GM12892 (cell line): ENCODE measurements around the gene TNS3.

Experiments
- POLR2A ChIP-seq: IDR thresholded peaks from 2 replicates; pipeline ENCODE4 v1.6.1; 2011; ENCODE audit warnings: low read depth, low read length, control low read depth
- POLR2AphosphoS5 ChIP-seq: IDR thresholded peaks from 2 replicates; pipeline ENCODE4 v1.6.1; 2011; ENCODE audit warnings: low read depth, low read length, control low read depth

GRCh38 chr7:47285860-47286491 lies 295.9 kb downstream of the TNS3 start:
- TF ChIP-seq POLR2AphosphoS5 (no peak), POLR2A (no peak)
